CD14-positive monocyte (primary cell): ENCODE data around the gene PAK5. TPM values are rescaled to one million over a fixed set of nuclear protein-coding genes. Genes with fewer than 3 reads are reported as not detected.

Experiments
- DNase-seq, 3 donors: peaks; one replicate each; pipeline ENCODE4 v3.0.0-alpha.2; 2011 to 2022
- H2AFZ ChIP-seq: 2 replicates; pipeline ENCODE4 v1.6.0; 2012; ENCODE audit warnings: mild to moderate bottlenecking, low read depth, low read length, inconsistent platforms; ENCODE audit not compliant: insufficient read depth, poor library complexity, severe bottlenecking
- H3K27ac ChIP-seq, 2 donors: 1 replicate in 1 of 2; 2 replicates in 1 of 2; pipeline ENCODE4 v1.5.1; 2012 to 2013; ENCODE audit warnings: low read length in 2 of 2, control low read depth in 1 of 2, inconsistent platforms in 1 of 2, low read depth in 1 of 2, mild to moderate bottlenecking in 1 of 2
- H3K27me3 ChIP-seq, 2 donors: one replicate each; pipeline versions ENCODE4 v1.6.0 to v1.6.1; 2011 to 2013; ENCODE audit warnings: low read length in 2 of 2; ENCODE audit not compliant: control insufficient read depth in 2 of 2, insufficient read depth in 2 of 2
- H3K36me3 ChIP-seq, 2 donors: replicated peaks in 1 of 2; 1 replicate in 1 of 2; 2 replicates in 1 of 2; pipeline versions ENCODE4 v1.5.1 to v1.6.1; 2012 to 2013; ENCODE audit warnings: low read length in 2 of 2, control low read depth in 1 of 2, inconsistent platforms in 1 of 2, mild to moderate bottlenecking in 1 of 2; ENCODE audit not compliant: insufficient read depth in 2 of 2, control insufficient read depth in 1 of 2
- H3K4me1 ChIP-seq, 2 donors: 1 replicate in 1 of 2; 2 replicates in 1 of 2; pipeline versions ENCODE4 v1.5.1 to v1.6.1; 2012 to 2013; ENCODE audit warnings: low read length in 2 of 2, control low read depth in 1 of 2, inconsistent platforms in 1 of 2, mild to moderate bottlenecking in 1 of 2, moderate library complexity in 1 of 2; ENCODE audit not compliant: insufficient read depth in 2 of 2, control insufficient read depth in 1 of 2
- H3K4me2 ChIP-seq: replicated peaks from 2 replicates; pipeline ENCODE3; 2012; ENCODE audit warnings: low read length, moderate library complexity, mild to moderate bottlenecking; ENCODE audit not compliant: poor library complexity, severe bottlenecking; ENCODE audit errors: extremely low read depth
- H3K4me3 ChIP-seq, 3 experiments: fragments of 200-600 bp in 1 of 3; sonication (generic) in 1 of 3; replicated peaks in 1 of 3; 1 replicate in 2 of 3; 2 replicates in 1 of 3; pipeline ENCODE4 v1.5.1; 2011 to 2013; ENCODE audit warnings: low read length in 3 of 3, mild to moderate bottlenecking in 3 of 3, control low read depth in 2 of 3, low read depth in 2 of 3, inconsistent platforms in 1 of 3, moderate library complexity in 1 of 3
- H3K79me2 ChIP-seq: 2 replicates; pipeline ENCODE4 v1.6.0; 2012; ENCODE audit warnings: mild to moderate bottlenecking, control low read depth, inconsistent platforms, low read length, moderate library complexity; ENCODE audit not compliant: insufficient read depth
- H3K9ac ChIP-seq: 2 replicates; pipeline ENCODE4 v1.6.0; 2017; ENCODE audit warnings: low read length, mild to moderate bottlenecking; ENCODE audit not compliant: insufficient read depth, poor library complexity, severe bottlenecking
- H3K9me3 ChIP-seq, 2 donors: replicated peaks in 1 of 2; 1 replicate in 1 of 2; 2 replicates in 1 of 2; pipeline versions ENCODE4 v1.5.1 to v1.6.1; 2012 to 2013; ENCODE audit warnings: low read length in 2 of 2, control low read depth in 1 of 2; ENCODE audit not compliant: control insufficient read depth in 1 of 2, insufficient read depth in 1 of 2
- H4K20me1 ChIP-seq: 2 replicates; pipeline ENCODE4 v1.6.0; 2012; ENCODE audit warnings: mild to moderate bottlenecking, low read length, control low read depth, moderate library complexity; ENCODE audit not compliant: insufficient read depth
- H3K27ac Mint-ChIP-seq, 7 donors: one replicate each; pipeline ENCODE4 v1.8.0; 2020; ENCODE audit warnings: mild to moderate bottlenecking in 7 of 7, mixed read lengths in 7 of 7, moderate library complexity in 6 of 7, inconsistent platforms in 2 of 7
- H3K27me3 Mint-ChIP-seq, 3 donors: one replicate each; pipeline ENCODE4 v1.8.0; 2021 to 2022; ENCODE audit warnings: low read depth in 3 of 3, mild to moderate bottlenecking in 3 of 3, mixed read lengths in 3 of 3, moderate library complexity in 3 of 3, inconsistent platforms in 1 of 3
- H3K36me3 Mint-ChIP-seq, 2 donors: one replicate each; pipeline ENCODE4 v1.8.0; 2020; ENCODE audit warnings: mixed read lengths in 2 of 2, inconsistent platforms in 1 of 2, mild to moderate bottlenecking in 1 of 2
- H3K4me1 Mint-ChIP-seq: one replicate; pipeline ENCODE4 v1.8.0; 2020; ENCODE audit warnings: mild to moderate bottlenecking, mixed read lengths
- H3K4me3 Mint-ChIP-seq, 2 donors: one replicate each; pipeline ENCODE4 v1.8.0; 2020; ENCODE audit warnings: mild to moderate bottlenecking in 2 of 2, mixed read lengths in 2 of 2, moderate library complexity in 1 of 2
- H3K9me3 Mint-ChIP-seq, 7 donors: one replicate each; pipeline ENCODE4 v1.8.0; 2020 to 2022; ENCODE audit warnings: mixed read lengths in 7 of 7, mild to moderate bottlenecking in 6 of 7, moderate library complexity in 6 of 7, inconsistent platforms in 2 of 7
- WGBS: methylation state at CpG from one replicate; pipeline ENCODE4 v1.1.5; 2013; ENCODE audit warnings: missing lambda C conversion rate; ENCODE audit not compliant: insufficient coverage; 5-methylcytosine and 5-hydroxymethylcytosine counted together
- intact Hi-C, 2 donors: fragments of 100-400 bp; cut with micrococcal nuclease; formaldehyde crosslinking; loops; one replicate each; pipeline versions ENCODE4 v1.15.0 to v1.15.1; 2023
- polyA plus RNA-seq, 3 donors: library from polyadenylated mRNA; depleted of rRNA in 1 of 3; unstranded in 2 of 3; stranded (reverse) in 1 of 3; fragments of 300-500 nt in 2 of 3; fragments of >200 nt in 1 of 3; fragmentation: Illumina TruSeq in 2 of 3; gene quantifications; 1 replicate in 2 of 3; 2 replicates in 1 of 3; pipeline ENCODE4 v1.2.3, GENCODE V29; 2012 to 2021
- TF ChIP-seq, protein P1 (sequence below): fragments of 200-600 bp; IDR thresholded peaks from one replicate; pipeline ENCODE4 v1.8.0; 2022; ENCODE audit warnings: antibody characterized with exemption, mild to moderate bottlenecking

The PAK5 gene
- polyA plus RNA-seq, 3 donors = not detected

DNA sequence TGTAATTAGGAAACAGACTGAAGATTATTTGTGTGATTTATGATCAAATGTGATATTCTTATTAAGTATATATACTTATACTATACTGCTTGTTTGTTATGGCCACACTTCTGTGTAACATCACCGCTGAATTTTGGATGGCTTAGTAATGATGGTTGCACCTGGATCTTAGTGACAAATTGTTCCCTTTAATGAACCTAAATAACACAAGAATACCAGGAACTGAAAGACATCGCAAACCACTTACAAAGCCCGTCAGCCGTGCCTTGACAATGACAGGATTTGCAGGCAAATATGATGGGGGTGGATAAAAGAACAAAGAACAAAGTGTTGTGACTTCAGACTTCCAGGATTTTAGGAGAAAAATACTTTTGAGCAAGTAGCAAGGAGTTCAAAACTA, 257.4 kb downstream of the PAK5 start:
- Histone ChIP-seq H3K4me3 (no peak overlapping the region), H3K27ac (no peak overlapping the region), H3K4me1 (peaks cover 0 to 5% of the 10 kb centered on the region in 2 donors), H4K20me1 (no peaks in the 10 kb centered on the region), H3K27me3 (no peaks in the 10 kb centered on the region), H3K79me2 (no peaks in the 10 kb centered on the region), H2AFZ (no peak overlapping the region), H3K9me3 (no peaks in the 10 kb centered on the region), H3K36me3 (no peaks in the 10 kb centered on the region), H3K9ac (no peak overlapping the region), H3K4me2 (no peak overlapping the region)
- Mint-ChIP-seq H3K9me3 (peaks cover 0 to 3% (median 0%) of the 10 kb centered on the region in 7 donors), H3K4me1 (peaks cover 5% of the 10 kb centered on the region), H3K36me3 (no peaks in the 10 kb centered on the region), H3K4me3 (no peak overlapping the region), H3K27ac (no peak overlapping the region), H3K27me3 (peaks cover 0 to 12% (median 8%) of the 10 kb centered on the region in 3 donors)
- DNase-seq = no peak
- no CpG with 5 or more reads among the region's 4 CpGs for WGBS
- TF ChIP-seq, protein P1, sequence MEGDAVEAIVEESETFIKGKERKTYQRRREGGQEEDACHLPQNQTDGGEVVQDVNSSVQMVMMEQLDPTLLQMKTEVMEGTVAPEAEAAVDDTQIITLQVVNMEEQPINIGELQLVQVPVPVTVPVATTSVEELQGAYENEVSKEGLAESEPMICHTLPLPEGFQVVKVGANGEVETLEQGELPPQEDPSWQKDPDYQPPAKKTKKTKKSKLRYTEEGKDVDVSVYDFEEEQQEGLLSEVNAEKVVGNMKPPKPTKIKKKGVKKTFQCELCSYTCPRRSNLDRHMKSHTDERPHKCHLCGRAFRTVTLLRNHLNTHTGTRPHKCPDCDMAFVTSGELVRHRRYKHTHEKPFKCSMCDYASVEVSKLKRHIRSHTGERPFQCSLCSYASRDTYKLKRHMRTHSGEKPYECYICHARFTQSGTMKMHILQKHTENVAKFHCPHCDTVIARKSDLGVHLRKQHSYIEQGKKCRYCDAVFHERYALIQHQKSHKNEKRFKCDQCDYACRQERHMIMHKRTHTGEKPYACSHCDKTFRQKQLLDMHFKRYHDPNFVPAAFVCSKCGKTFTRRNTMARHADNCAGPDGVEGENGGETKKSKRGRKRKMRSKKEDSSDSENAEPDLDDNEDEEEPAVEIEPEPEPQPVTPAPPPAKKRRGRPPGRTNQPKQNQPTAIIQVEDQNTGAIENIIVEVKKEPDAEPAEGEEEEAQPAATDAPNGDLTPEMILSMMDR = no peak
- intact Hi-C loops = no loop called here

DNA sequence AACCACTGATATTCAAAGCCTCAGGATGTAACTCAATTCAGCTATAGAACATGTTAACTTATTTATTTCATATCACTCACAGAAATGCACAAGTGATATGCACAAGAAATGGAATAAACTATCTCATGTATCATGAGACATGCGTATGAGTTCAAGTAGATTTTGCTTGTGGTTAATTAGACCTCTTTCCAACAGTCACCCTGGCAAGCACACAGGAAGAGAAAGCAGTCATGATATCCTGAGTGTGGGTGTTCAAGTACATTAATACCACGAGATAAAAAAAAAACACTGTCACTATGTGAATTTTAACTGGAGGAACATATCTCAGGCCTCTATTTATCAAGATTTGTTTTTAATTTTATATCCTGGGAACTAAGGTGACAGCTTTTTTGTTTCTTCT, 260.3 kb downstream of the PAK5 start:
- no CpG with 5 or more reads among the region's 2 CpGs for WGBS
- Mint-ChIP-seq H3K9me3 (peaks cover 0 to 4% (median 0%) of the 10 kb centered on the region in 7 donors), H3K4me3 (peak overlapping the region in 1 of 2 donors; percentile 19), H3K36me3 (no peaks in the 10 kb centered on the region), H3K27me3 (peaks cover 12 to 16% (median 16%) of the 10 kb centered on the region in 3 donors), H3K27ac (no peak overlapping the region), H3K4me1 (peaks cover 5% of the 10 kb centered on the region)
- intact Hi-C loops = no loop called here
- Histone ChIP-seq H3K9me3 (no peaks in the 10 kb centered on the region), H3K9ac (no peak overlapping the region), H3K27ac (no peak overlapping the region), H3K36me3 (no peaks in the 10 kb centered on the region), H4K20me1 (no peaks in the 10 kb centered on the region), H3K4me1 (peaks cover 0 to 5% of the 10 kb centered on the region in 2 donors), H3K27me3 (peaks cover 11% of the 10 kb centered on the region in 2 donors), H3K4me2 (no peak overlapping the region), H3K79me2 (no peaks in the 10 kb centered on the region), H3K4me3 (no peak overlapping the region), H2AFZ (no peak overlapping the region)
- TF ChIP-seq, protein P1 = no peak
- no peak for DNase-seq
